GM12878 (cell line): Measurements from ENCODE around the gene SETD4. TPM values are rescaled to one million over a fixed set of nuclear protein-coding genes. Genes with fewer than 3 reads are reported as not detected.

Experiments used
- ATAC-seq: fragments of 200-7000 bp; cut with Tn5 transposase; 3 replicates; pipeline ENCODE4 v1.9.1; 2020; ENCODE audit warnings: mild to moderate bottlenecking, moderate library complexity
- BruUV-seq: library from RNA; stranded (reverse); fragments of 400-500 nt; replicated peaks from 2 replicates; lab custom pipeline; 2021; lab: Mats Ljungman, UMichigan
- CTCF ChIA-PET: fragments of 300-600 bp; sonication (Branson Sonifier 250); formaldehyde crosslinking; extraction: SDS; loops from one replicate; lab custom pipeline; 2021; ENCODE audit warnings: inconsistent platforms; lab: Yijun Ruan, JAX
- POLR2A ChIA-PET: fragments of 350-600 bp; formaldehyde crosslinking; extraction: SDS; loops from one replicate; lab custom pipeline; 2021; ENCODE audit warnings: inconsistent platforms; lab: Charles Lee
- RAD21 ChIA-PET: fragments of 300-600 bp; sonication (Branson Sonifier 250); formaldehyde crosslinking; loops from one replicate; lab custom pipeline; 2023; ENCODE audit warnings: antibody characterized with exemption; ENCODE audit not compliant: unreplicated experiment; lab: Charles Lee
- SMC1A ChIA-PET: fragments of 300-600 bp; sonication (Branson Sonifier 250); formaldehyde crosslinking; loops from one replicate; lab custom pipeline; 2023; ENCODE audit not compliant: unreplicated experiment, uncharacterized antibody; lab: Charles Lee
- DNase-seq: peaks from one replicate; pipeline ENCODE4 v3.0.0-alpha.2; 2011; ENCODE audit warnings: low read depth, low spot score
- FAIRE-seq: peaks from 3 replicates; lab custom pipeline; 2011; peaks lifted over from hg19 to GRCh38; lab: Jason Lieb, UNC
- H2AFZ ChIP-seq: 2 replicates; pipeline ENCODE4 v1.6.0; 2011; ENCODE audit warnings: low read depth, low read length, control low read depth; ENCODE audit not compliant: control insufficient read depth
- H3K27ac ChIP-seq: 2 replicates; pipeline ENCODE4 v1.5.1; 2011; ENCODE audit warnings: control low read depth; ENCODE audit not compliant: control insufficient read depth, insufficient read depth
- H3K27me3 ChIP-seq, 2 experiments: replicated peaks in 1 of 2; 2 replicates each; pipeline versions ENCODE4 v1.6.0 to v1.6.1; 2011; ENCODE audit warnings: low read length in 1 of 2; ENCODE audit not compliant: control insufficient read depth in 2 of 2, insufficient read depth in 2 of 2
- H3K36me3 ChIP-seq, 2 experiments: 2 replicates each; pipeline ENCODE4 v1.5.1; 2011; ENCODE audit warnings: low read length in 1 of 2; ENCODE audit not compliant: control insufficient read depth in 2 of 2, insufficient read depth in 2 of 2
- H3K4me1 ChIP-seq: 2 replicates; pipeline ENCODE4 v1.6.1; 2011; ENCODE audit warnings: mild to moderate bottlenecking, low read length, moderate library complexity, mixed read lengths; ENCODE audit not compliant: control insufficient read depth, insufficient read depth
- H3K4me2 ChIP-seq: 2 replicates; pipeline ENCODE4 v1.6.0; 2011; ENCODE audit warnings: control low read depth; ENCODE audit not compliant: control insufficient read depth, insufficient read depth
- H3K4me3 ChIP-seq: fragments of 200-600 bp; sonication (generic); 2 replicates; pipeline ENCODE4 v1.5.1; 2016
- H3K79me2 ChIP-seq: 2 replicates; pipeline ENCODE4 v1.6.0; 2011; ENCODE audit warnings: low read length; ENCODE audit not compliant: control insufficient read depth, insufficient read depth
- H3K9ac ChIP-seq: 2 replicates; pipeline ENCODE4 v1.8.0; 2011; ENCODE audit warnings: low read length, control low read depth, mixed read lengths; ENCODE audit not compliant: control insufficient read depth, insufficient read depth
- H3K9me3 ChIP-seq: replicated peaks from 3 replicates; pipeline ENCODE4 v1.5.1; 2011; ENCODE audit warnings: mild to moderate bottlenecking, low read length; ENCODE audit not compliant: control insufficient read depth, insufficient read depth
- H4K20me1 ChIP-seq: 2 replicates; pipeline ENCODE4 v1.6.0; 2011; ENCODE audit not compliant: control insufficient read depth, insufficient read depth
- BACH1 ChIP-seq: fragments of 450-650 bp; IDR thresholded peaks from 2 replicates; pipeline ENCODE4 v1.6.1; 2017; ENCODE audit warnings: mild to moderate bottlenecking, borderline replicate concordance
- BHLHE40 ChIP-seq, 2 experiments: fragments of 450-650 bp in 1 of 2; IDR thresholded peaks; 2 replicates each; pipeline ENCODE4 v1.6.1; 2011 to 2017; ENCODE audit warnings: low read depth in 2 of 2, borderline replicate concordance in 1 of 2, improper control_type of control experiment in 1 of 2, low read length in 1 of 2, mild to moderate bottlenecking in 1 of 2
- GATAD2B ChIP-seq: fragments of 450-650 bp; conservative IDR thresholded peaks from 2 replicates; pipeline ENCODE4 v1.6.1; 2017; ENCODE audit warnings: low read depth, mild to moderate bottlenecking, moderate library complexity
- HDGF ChIP-seq: fragments of 450-650 bp; IDR thresholded peaks from 2 replicates; pipeline ENCODE4 v1.6.1; 2016; ENCODE audit warnings: antibody characterized with exemption
- MXI1 ChIP-seq: fragments of 150-350 bp; IDR thresholded peaks from 2 replicates; pipeline ENCODE4 v1.6.1; 2011; ENCODE audit warnings: low read depth, mild to moderate bottlenecking, inconsistent platforms, low read length, improper control_type of control experiment
- NFXL1 ChIP-seq: fragments of 450-650 bp; IDR thresholded peaks from 2 replicates; pipeline ENCODE4 v1.6.1; 2017; ENCODE audit warnings: antibody characterized with exemption, mild to moderate bottlenecking, borderline replicate concordance
- PRDM15 ChIP-seq: fragments of 450-650 bp; formaldehyde crosslinking; IDR thresholded peaks from 2 replicates; pipeline ENCODE4 v1.4.0; 2020; ENCODE audit warnings: mild to moderate bottlenecking, moderate library complexity
- RELA ChIP-seq: fragments of 450-650 bp; IDR thresholded peaks from 2 replicates; pipeline ENCODE4 v1.8.0; 2014; ENCODE audit warnings: borderline replicate concordance; ENCODE audit not compliant: partially characterized antibody
- SP1 ChIP-seq: IDR thresholded peaks from one replicate; pipeline ENCODE4 v1.6.1; 2011; ENCODE audit warnings: low read depth, low read length
- SPI1 ChIP-seq: IDR thresholded peaks from 2 replicates; pipeline ENCODE4 v1.6.1; 2011; ENCODE audit warnings: low read depth, mild to moderate bottlenecking, low read length, moderate library complexity, borderline replicate concordance; ENCODE audit not compliant: insufficient read depth
- SRF ChIP-seq, 2 experiments: IDR thresholded peaks; 2 replicates each; pipeline ENCODE4 v1.6.1; 2011; ENCODE audit warnings: low read depth in 2 of 2, low read length in 2 of 2, mild to moderate bottlenecking in 1 of 2, moderate library complexity in 1 of 2
- TCF12 ChIP-seq: IDR thresholded peaks from 2 replicates; pipeline ENCODE4 v1.6.1; 2011; ENCODE audit warnings: low read depth, mild to moderate bottlenecking, low read length
- USF1 ChIP-seq: IDR thresholded peaks from 2 replicates; pipeline ENCODE4 v1.6.1; 2011; ENCODE audit warnings: borderline replicate concordance, low read depth, mild to moderate bottlenecking, moderate library complexity, mixed read lengths, low read length; ENCODE audit not compliant: insufficient read depth; ENCODE audit errors: extremely low read length
- YY1 ChIP-seq: IDR thresholded peaks from 2 replicates; pipeline ENCODE4 v1.6.1; 2011; ENCODE audit warnings: low read depth, mild to moderate bottlenecking, low read length
- ZNF217 ChIP-seq: fragments of 450-650 bp; IDR thresholded peaks from 2 replicates; pipeline ENCODE4 v1.6.1; 2017; ENCODE audit warnings: antibody characterized with exemption, mild to moderate bottlenecking
- ZNF622 ChIP-seq: fragments of 450-650 bp; IDR thresholded peaks from 2 replicates; pipeline ENCODE4 v1.6.1; 2017; ENCODE audit warnings: mild to moderate bottlenecking, inconsistent platforms
- WGBS: methylation state at CpG from one replicate; pipeline ENCODE4 v1.1.6; 2016; ENCODE audit warnings: low lambda C conversion rate; ENCODE audit not compliant: insufficient replicate concordance, insufficient coverage; ENCODE audit errors: missing lambda C conversion rate; 5-methylcytosine and 5-hydroxymethylcytosine counted together
- in situ Hi-C: fragments of 300-500 bp; cut with MboI; formaldehyde crosslinking; loops from 9 replicates; pipeline ENCODE4 v1.14.3; 2018; ENCODE audit warnings: mixed read lengths
- intact Hi-C: fragments of 100-400 bp; cut with micrococcal nuclease; formaldehyde crosslinking; loops from one replicate; pipeline ENCODE4 v1.14.2; 2022; ENCODE audit not compliant: unreplicated experiment
- polyA plus RNA-seq, 11 experiments: library from polyadenylated mRNA; depleted of rRNA in 4 of 11; unstranded in 6 of 11; stranded (reverse) in 5 of 11; fragments of >200 nt; fragmentation: Nextera tagmentation in 4 of 11; fragmentation: Illumina TruSeq in 1 of 11; extraction: Ambion mirVana in 4 of 11; extraction: Trizol in 1 of 11; gene quantifications; 1 replicate in 1 of 11; 2 replicates in 10 of 11; pipeline versions ENCODE4 v1.2.1 to v1.2.3, GENCODE V29; 2011 to 2016; ENCODE audit warnings: inconsistent platforms in 2 of 11, missing spikeins in 2 of 11, low read depth in 1 of 11
- total RNA-seq, 4 experiments: library from RNA; depleted of rRNA in 3 of 4; stranded (reverse); fragments of >200 nt in 3 of 4; fragmentation: Illumina TruSeq in 1 of 4; extraction: Trizol in 1 of 4; gene quantifications; 2 replicates each; pipeline versions ENCODE4 v1.2.1 to v1.2.3, GENCODE V29; 2013 to 2021
- TF ChIP-seq, protein P1 (sequence below): fragments of 450-650 bp; IDR thresholded peaks from 2 replicates; pipeline ENCODE4 v1.6.1; 2016; ENCODE audit warnings: mild to moderate bottlenecking

The SETD4 gene
- total and polyA plus RNA-seq, 10 of the 15 experiments (the other 5 are each of a cell fraction or from before 2014, with no cell fraction given): 10.3 to 37.0 (median 18.6) TPM

DNA sequence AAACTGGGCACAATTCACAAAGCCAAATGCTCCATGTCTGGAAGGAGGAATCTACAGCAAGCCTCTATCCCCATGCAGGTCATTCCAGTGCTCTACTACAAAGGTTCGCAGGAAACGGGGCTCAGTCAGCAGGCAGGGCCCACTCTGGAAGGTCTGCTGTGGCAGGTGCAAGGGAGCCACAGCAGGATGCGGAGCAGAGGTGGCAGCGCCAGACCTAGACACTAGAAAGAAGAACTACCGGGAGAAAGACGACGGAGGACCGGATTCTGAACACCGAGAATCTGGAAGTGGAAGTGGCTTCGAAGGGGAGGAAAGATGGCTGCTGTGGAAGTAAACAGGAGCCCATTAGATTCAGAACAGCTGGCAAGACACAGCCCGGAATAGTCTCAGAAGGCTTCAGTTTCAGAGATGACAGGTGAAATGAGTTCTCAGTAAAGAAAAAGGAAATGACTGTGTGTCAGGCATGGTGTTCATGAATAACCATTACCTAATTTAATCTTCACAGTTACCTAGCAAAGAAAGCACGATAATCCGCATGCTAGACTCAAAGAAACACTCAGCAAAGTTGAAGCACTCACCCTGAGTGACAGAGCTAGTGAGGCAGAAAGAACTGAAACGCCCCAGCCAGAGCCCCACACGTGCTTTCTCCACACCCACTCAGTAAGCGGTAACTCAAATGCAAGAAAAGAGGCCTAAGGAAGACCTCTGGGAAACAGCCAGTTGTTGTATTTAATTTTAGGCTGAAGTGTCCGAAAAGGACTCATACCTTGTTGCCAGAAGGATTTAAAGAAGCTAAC lies 21.4 kb downstream of the SETD4 start:
- intact Hi-C loops (no loop called here), in situ Hi-C loops (no loop called here)
- no TSS peak for BruUV-seq
- Histone ChIP-seq H3K79me2 (no peaks in the 10 kb centered on the region), H3K27ac (no peak overlapping the region), H3K36me3 (peaks cover 9 to 21% of the 10 kb centered on the region in 2 experiments), H3K4me3 (no peak overlapping the region), H3K4me1 (no peaks in the 10 kb centered on the region), H3K9ac (no peak overlapping the region), H3K4me2 (no peak overlapping the region), H2AFZ (no peak overlapping the region), H4K20me1 (no peaks in the 10 kb centered on the region), H3K9me3 (no peaks in the 10 kb centered on the region), H3K27me3 (no peaks in the 10 kb centered on the region)
- ChIA-PET POLR2A (no interaction called here), CTCF (no interaction called here), RAD21 (no interaction called here), SMC1A (interaction anchor here (2.3 kb wide), 1 partner anchor 11 kb away, joined by 11 read pairs; no protein-coding TSS in a partner anchor)
- FAIRE-seq: no peak
- 88% methylated on average over 17 of the region's 17 CpGs for WGBS
- no peak for ATAC-seq
- no peak for DNase-seq
- TF ChIP-seq ZNF622: no peak
- TF ChIP-seq ZNF217: no peak
- no peak for TF ChIP-seq SPI1
- no peak for TF ChIP-seq RELA
- TF ChIP-seq PRDM15 (CRISPR knock-in tag): no peak
- TF ChIP-seq MXI1: no peak
- TF ChIP-seq USF1: no peak
- TF ChIP-seq GATAD2B: no peak
- TF ChIP-seq BHLHE40 (IDR thresholded peaks at IDR 0.05; ENCODE audit: borderline replicate concordance in 1 of 2, low read depth in 2 of 2, low read length in 1 of 2): no peak
- TF ChIP-seq HDGF: no peak
- TF ChIP-seq YY1: no peak
- TF ChIP-seq SRF (IDR thresholded peaks at IDR 0.05; ENCODE audit: low read depth in 2 of 2, low read length in 2 of 2): no peak
- TF ChIP-seq NFXL1: no peak
- no peak for TF ChIP-seq BACH1
- no peak for TF ChIP-seq SP1
- TF ChIP-seq, protein P1, sequence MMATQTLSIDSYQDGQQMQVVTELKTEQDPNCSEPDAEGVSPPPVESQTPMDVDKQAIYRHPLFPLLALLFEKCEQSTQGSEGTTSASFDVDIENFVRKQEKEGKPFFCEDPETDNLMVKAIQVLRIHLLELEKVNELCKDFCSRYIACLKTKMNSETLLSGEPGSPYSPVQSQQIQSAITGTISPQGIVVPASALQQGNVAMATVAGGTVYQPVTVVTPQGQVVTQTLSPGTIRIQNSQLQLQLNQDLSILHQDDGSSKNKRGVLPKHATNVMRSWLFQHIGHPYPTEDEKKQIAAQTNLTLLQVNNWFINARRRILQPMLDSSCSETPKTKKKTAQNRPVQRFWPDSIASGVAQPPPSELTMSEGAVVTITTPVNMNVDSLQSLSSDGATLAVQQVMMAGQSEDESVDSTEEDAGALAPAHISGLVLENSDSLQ: no peak
- no peak for TF ChIP-seq TCF12
